Activated B cell treated with CpG ODN at 0.5 μM for 24 hours (primary cell): Measurements from ENCODE around the gene DNAH2. TPM values are rescaled to one million over a fixed set of nuclear protein-coding genes. Genes with fewer than 3 reads are reported as not detected.

Experiments used
- ATAC-seq: fragments of 200-7000 bp; cut with Tn5 transposase; one replicate; pipeline ENCODE4 v1.10.0; 2021; ENCODE audit warnings: low read depth, mild to moderate bottlenecking, moderate library complexity
- CTCF ChIA-PET: fragments of 350-600 bp; sonication (Branson Sonifier 250); formaldehyde crosslinking; loops from one replicate; lab custom pipeline; 2021; ENCODE audit warnings: antibody characterized with exemption; lab: Charles Lee
- POLR2A ChIA-PET: fragments of 350-600 bp; sonication (Branson Sonifier 250); formaldehyde crosslinking; loops from one replicate; lab custom pipeline; 2021; ENCODE audit warnings: antibody characterized with exemption; lab: Charles Lee
- DNase-seq: peaks from one replicate; pipeline ENCODE4 v3.0.0; 2022
- H3K27ac Mint-ChIP-seq: one replicate; pipeline ENCODE4 v1.8.0; 2020; ENCODE audit warnings: mixed read lengths
- H3K27me3 Mint-ChIP-seq: one replicate; pipeline ENCODE4 v1.8.0; 2021; ENCODE audit warnings: mixed read lengths
- H3K36me3 Mint-ChIP-seq: one replicate; pipeline ENCODE4 v1.8.0; 2021; ENCODE audit warnings: low read depth, mixed read lengths
- H3K4me1 Mint-ChIP-seq: one replicate; pipeline ENCODE4 v1.8.0; 2021; ENCODE audit warnings: mixed read lengths
- H3K4me3 Mint-ChIP-seq: one replicate; pipeline ENCODE4 v1.8.0; 2020; ENCODE audit warnings: mild to moderate bottlenecking, mixed read lengths
- H3K9me3 Mint-ChIP-seq: one replicate; pipeline ENCODE4 v1.8.0; 2020; ENCODE audit warnings: mixed read lengths
- intact Hi-C: fragments of 100-400 bp; cut with micrococcal nuclease; formaldehyde crosslinking; loops from one replicate; pipeline ENCODE4 v1.15.1; 2024
- total RNA-seq: library from RNA; stranded (reverse); gene quantifications from 2 replicates; pipeline ENCODE4 v1.2.3, GENCODE V29; 2022
- TF ChIP-seq, protein P1 (sequence below): fragments of 200-600 bp; IDR thresholded peaks from one replicate; pipeline ENCODE4 v1.8.0; 2022; ENCODE audit warnings: antibody characterized with exemption, mild to moderate bottlenecking

Gene DNAH2
- total RNA-seq, 1 donor from 2014 or later: not detected

DNA sequence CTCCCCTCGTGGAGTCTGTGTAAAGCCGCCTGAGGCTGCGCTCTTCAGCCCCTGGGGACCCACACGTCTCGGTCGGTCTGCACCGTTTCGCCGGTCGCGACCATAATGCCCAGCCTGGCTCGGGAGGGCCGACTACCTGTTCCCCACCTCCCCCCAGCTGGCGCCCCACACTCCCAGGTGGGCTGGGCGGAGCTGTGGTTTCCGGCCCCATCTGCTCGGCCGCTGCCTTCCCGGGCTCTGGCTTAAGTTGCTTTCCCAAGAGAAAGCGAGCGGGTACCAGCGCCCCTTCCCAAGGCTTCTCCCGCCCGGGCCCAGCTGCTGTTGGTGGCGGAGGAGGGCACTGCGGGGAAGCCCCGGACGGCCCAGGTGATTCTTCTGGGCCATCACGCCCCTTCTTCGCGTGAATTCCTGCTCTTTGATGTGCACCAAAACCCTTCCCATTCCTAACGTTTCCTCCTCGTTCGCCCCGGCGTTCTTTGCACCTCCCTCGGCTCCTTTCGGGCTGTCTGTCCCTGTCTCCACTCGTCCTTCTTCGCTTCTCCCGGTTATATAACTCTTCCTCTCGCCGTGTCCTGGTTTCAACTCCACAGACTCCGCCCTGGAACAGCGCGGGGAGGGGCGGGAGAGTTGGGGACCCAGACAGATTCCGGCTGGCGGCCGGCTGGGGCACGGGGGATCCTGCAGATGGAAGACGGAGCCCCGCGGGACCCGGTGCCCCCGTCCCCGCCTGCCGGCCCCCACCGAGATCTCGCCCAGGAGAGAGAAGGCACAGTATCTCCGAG lies 118.5 kb downstream of the DNAH2 start:
- Mint-ChIP-seq H3K4me3 (peak overlapping the region; percentile 86), H3K4me1 (peaks cover 61% of the 10 kb centered on the region), H3K27ac (peak overlapping the region; percentile 87), H3K27me3 (peaks cover 8% of the 10 kb centered on the region), H3K36me3 (peaks cover 11% of the 10 kb centered on the region), H3K9me3 (no peaks in the 10 kb centered on the region)
- DNase-seq (no peak), ATAC-seq (no peak)
- intact Hi-C loops: loop anchor here (1.0 to 2.0 kb wide), 4 partner anchors 8 to 583 kb away; partner anchors contain the start of genes ELP5 and TP53
- CTCF ChIA-PET: interaction anchor here (0.7 to 3.2 kb wide), 10 partner anchors 10 to 154 kb away, joined by 3 to 35 read pairs (median 7); partner anchors contain the start of genes CYB5D1 and NAA38
- POLR2A ChIA-PET: interaction anchor here (0.8 to 6.1 kb wide), 12 partner anchors 8 to 459 kb away, joined by 3 to 136 read pairs (median 7); partner anchors contain the start of genes CNTROB, CTC1, CYB5D1 and NAA38
- TF ChIP-seq, protein P1, sequence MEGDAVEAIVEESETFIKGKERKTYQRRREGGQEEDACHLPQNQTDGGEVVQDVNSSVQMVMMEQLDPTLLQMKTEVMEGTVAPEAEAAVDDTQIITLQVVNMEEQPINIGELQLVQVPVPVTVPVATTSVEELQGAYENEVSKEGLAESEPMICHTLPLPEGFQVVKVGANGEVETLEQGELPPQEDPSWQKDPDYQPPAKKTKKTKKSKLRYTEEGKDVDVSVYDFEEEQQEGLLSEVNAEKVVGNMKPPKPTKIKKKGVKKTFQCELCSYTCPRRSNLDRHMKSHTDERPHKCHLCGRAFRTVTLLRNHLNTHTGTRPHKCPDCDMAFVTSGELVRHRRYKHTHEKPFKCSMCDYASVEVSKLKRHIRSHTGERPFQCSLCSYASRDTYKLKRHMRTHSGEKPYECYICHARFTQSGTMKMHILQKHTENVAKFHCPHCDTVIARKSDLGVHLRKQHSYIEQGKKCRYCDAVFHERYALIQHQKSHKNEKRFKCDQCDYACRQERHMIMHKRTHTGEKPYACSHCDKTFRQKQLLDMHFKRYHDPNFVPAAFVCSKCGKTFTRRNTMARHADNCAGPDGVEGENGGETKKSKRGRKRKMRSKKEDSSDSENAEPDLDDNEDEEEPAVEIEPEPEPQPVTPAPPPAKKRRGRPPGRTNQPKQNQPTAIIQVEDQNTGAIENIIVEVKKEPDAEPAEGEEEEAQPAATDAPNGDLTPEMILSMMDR: no peak

DNA sequence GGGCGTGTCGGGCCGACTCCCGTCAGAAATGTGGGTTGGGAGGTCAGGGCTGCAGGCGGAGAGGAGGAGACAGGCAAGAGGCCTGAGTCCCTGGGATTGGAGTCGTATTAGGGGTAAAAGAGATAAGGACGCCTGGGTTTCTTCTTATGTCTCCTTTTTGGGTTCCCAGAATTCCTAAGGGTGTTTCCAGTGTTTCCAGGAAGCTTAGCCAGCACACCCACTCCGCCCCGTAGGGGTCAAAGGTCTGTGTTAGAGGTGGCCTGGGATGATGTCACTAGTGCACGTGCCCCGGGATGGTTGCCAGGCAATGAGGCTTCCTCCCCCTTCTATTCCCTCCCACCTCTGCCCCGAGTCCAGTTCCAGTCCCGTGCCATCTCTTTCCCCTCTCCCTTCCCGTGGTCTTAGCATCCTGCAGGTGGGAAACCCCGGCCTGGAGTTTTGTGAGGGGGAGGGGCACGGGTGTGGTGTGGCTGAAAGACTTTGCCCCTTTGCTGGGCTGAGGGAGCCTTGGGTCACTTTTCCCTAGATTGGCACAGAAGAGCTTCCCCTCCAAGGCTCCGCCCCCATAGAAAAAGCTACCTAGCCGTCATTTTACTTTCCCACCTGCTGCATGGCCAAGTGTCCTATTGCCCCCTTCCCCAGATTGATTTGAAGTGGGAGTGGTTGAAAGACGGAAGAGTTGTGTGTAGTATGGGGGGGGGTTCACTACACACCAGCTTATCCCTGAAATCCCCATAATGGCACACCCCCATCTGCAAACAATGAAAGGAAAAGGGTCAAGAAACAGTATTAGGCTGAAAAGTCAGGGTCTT lies 119.3 kb downstream of the DNAH2 start:
- CTCF ChIA-PET: interaction anchor here (0.7 kb wide), 1 partner anchor 92 kb away, joined by 3 read pairs; no protein-coding TSS in a partner anchor
- Mint-ChIP-seq H3K4me3 (peak overlapping the region; percentile 86), H3K27me3 (peaks cover 5% of the 10 kb centered on the region), H3K36me3 (peaks cover 11% of the 10 kb centered on the region), H3K27ac (peak overlapping the region; percentile 87), H3K9me3 (no peaks in the 10 kb centered on the region), H3K4me1 (peaks cover 66% of the 10 kb centered on the region)
- DNase-seq (no peak), ATAC-seq (no peak)
- TF ChIP-seq, protein P1: no peak
- intact Hi-C loops: no loop called here
- POLR2A ChIA-PET: interaction anchor here (0.8 to 6.1 kb wide), 6 partner anchors 8 to 411 kb away, joined by 3 to 74 read pairs (median 16); partner anchors contain the start of genes CTC1, CYB5D1, NAA38 and TMEM88

DNA sequence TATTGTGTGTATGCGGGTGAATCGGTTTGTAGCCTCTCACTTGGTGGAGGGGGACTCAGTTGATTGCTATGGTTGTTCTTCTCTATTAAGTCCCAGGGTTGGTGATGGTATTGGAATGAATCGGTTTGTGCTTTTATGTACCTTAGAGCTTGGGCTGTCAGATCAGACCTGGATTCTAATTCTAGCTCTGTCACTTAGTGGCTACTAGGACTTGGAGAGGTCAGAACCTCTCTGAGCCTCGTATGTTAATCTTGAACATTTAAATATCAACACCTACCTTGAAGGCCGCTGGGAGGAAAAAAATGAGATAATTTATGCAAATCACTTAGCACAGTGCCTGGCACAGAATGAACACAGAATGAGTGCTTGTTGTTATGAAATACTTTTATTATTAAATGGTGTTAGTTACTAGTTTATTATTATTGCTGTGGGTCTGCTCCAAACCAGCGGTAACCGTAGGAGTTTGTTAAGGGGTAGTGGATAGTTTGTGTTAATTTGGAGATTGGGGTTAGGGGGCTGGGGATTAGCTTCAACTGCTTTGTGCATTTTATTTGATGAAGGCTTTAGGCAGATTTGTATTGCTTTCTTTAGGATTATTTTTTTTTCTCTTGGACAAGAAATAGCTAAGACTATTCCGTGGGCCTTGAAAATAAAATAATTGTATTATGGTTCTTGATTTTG lies 120.0 kb downstream of the DNAH2 start:
- POLR2A ChIA-PET: interaction anchor here (1.1 to 6.1 kb wide), 4 partner anchors 13 to 151 kb away, joined by 3 to 74 read pairs (median 16); partner anchors contain the start of genes CYB5D1, NAA38, TMEM88 and TP53
- intact Hi-C loops: no loop called here
- TF ChIP-seq, protein P1: no peak
- H3K4me1 Mint-ChIP-seq: peaks cover 69% of the 10 kb centered on the region
- peaks cover under 1% of the 10 kb centered on the region for H3K27me3 Mint-ChIP-seq
- CTCF ChIA-PET: interaction anchor here (1.0 to 1.2 kb wide), 2 partner anchors 94 to 151 kb away, joined by 3 to 4 read pairs; no protein-coding TSS in a partner anchor
- peak overlapping the region; percentile 87 for H3K27ac Mint-ChIP-seq
- no peak for DNase-seq
- H3K36me3 Mint-ChIP-seq: peaks cover 11% of the 10 kb centered on the region
- H3K4me3 Mint-ChIP-seq: peak overlapping the region; percentile 86
- no peaks in the 10 kb centered on the region for H3K9me3 Mint-ChIP-seq
- ATAC-seq: no peak

DNA sequence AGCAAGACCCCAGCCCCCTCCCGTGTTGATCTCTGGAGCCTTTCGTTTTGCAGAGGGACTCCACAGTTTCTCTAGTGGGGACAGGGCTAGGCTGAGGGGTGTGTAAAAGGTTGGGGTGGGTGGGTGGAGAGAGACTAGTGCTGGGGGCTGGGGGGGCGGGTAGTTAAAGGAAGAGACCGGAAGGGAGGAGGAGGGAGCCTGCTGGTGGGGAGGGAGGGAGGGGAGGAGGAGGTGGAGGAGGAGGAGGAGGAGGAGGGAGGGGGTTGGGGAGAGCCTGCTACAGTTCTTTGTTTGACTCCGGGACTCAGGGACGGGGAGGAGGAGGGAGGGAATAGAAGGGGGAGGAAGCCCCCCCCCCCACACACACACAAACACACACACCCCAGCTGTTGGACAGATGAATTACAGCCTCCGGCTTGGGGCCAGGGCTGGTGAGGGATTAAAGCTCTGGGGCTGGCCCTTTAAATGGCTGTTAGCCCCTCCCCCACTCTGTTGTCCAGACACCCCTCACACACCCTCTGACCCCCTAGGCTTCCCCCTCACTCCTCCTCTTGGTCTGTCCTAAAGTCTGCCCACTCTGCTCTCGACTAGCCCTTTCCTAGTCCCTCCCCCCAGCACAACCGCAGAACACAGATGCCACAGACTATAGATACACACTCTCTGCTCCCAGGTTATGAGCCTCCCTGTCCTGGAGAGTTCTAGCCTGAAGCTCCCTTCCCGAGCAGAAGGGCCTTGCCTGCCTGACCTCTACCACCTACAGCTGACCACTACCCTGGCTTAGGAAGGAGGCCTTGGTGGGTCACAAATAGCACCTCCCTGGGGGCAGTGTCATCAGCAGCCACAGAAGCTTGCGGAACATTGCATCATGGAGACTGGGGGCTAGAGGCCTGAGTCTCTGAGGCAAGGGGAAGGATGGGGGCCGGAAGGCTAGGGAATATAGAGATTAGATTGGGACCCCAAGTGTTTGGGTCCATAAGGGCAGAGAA lies 120.8 kb downstream of the DNAH2 start:
- peak overlapping the region; percentile 89 for H3K27ac Mint-ChIP-seq
- H3K27me3 Mint-ChIP-seq: no peaks in the 10 kb centered on the region
- H3K36me3 Mint-ChIP-seq: peaks cover 18% of the 10 kb centered on the region
- no peaks in the 10 kb centered on the region for H3K9me3 Mint-ChIP-seq
- TF ChIP-seq, protein P1: no peak
- peak overlapping the region; percentile 86 for H3K4me3 Mint-ChIP-seq
- DNase-seq (no peak), ATAC-seq (no peak)
- peaks cover 66% of the 10 kb centered on the region for H3K4me1 Mint-ChIP-seq
- CTCF ChIA-PET: interaction anchor here (0.8 to 1.2 kb wide), 3 partner anchors 95 to 151 kb away, joined by 3 to 4 read pairs (median 3); no protein-coding TSS in a partner anchor
- POLR2A ChIA-PET: interaction anchor here (0.5 to 6.1 kb wide), 4 partner anchors 12 to 493 kb away, joined by 3 to 74 read pairs (median 4); partner anchors contain the start of genes CYB5D1, NAA38 and TMEM88
- intact Hi-C loops: no loop called here
